Stimulated activated CD4-positive, alpha-beta T cell treated with anti-CD3 and anti-CD28 coated beads, Interleukin-12 subunit alpha, Interleukin-12 subunit beta, amount 100 ng/mL, for 4 hours (primary cell): ENCODE results near the gene PAN2.
"Not testable (repeated sequence)": the region's sequence is repeated elsewhere in the genome, so short reads cannot be mapped to it uniquely, and the experiment has no call there.

Source experiments
- DNase-seq: peaks from one replicate; pipeline ENCODE4 v3.0.0-alpha.2; 2020

PAN2 gene

GRCh38 chr12:56307221-56307965, 26.4 kb downstream of the PAN2 start:
- DNase-seq = no peak

- DNase-seq = no peak
Observed at GRCh38 chr12:56304872-56305590, 28.8 kb downstream of the PAN2 start.

GRCh38 chr12:56304276-56304675, 29.5 kb downstream of the PAN2 start:
- no peak for DNase-seq

GRCh38 chr12:56300644-56301464, 32.9 kb downstream of the PAN2 start:
- DNase-seq = no peak

GRCh38 chr12:56299853-56300643, 33.8 kb downstream of the PAN2 start, which contains the start of gene CS:
CS (minus strand) TSS chr12:56300330; CDS start chr12:56300201, 129 bp downstream.
- DNase-seq = peak; percentile 98

- DNase-seq = peak; percentile 16
Observed at GRCh38 chr12:56299308-56299852, 34.4 kb downstream of the PAN2 start.

DNA sequence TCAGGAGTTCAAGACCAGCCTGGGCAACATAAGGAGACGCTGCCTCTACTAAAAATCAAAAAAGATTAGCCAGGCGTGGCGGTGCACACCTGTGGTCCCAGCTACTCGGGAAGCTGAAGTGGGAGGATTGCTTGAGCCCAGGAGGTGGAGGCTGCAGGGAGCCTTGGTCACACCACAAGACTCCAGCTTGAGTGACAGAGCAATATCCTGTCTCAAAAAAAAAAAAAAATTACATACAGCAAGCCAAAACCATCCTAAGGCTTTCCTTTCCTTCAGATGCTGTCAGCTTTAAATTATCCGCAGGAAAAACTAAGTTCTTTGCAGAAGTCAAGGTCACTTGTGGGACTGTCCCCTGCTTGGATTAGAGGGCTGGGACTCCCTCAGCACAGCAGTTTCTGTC, 35.0 kb downstream of the PAN2 start:
- DNase-seq = no peak

DNA sequence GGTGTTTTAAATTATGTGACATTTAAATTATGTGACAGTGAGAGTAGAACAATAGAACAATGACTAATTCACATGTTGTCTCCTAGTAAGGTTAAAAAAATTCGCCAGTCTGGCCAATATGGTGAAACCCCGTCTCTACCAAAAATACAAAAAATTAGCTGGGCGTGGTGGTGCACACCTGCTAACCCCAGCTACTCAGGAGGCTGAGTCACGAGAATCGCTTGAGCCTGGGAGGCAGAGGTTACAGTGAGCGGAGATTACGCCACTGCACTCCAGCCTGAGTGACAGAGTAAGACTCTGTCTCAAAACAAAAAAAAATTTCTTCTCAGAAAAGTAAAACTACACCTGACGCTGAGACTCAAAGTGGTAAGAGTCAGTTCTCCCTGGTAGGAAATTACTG, 36.4 kb downstream of the PAN2 start:
- no peak for DNase-seq

DNA sequence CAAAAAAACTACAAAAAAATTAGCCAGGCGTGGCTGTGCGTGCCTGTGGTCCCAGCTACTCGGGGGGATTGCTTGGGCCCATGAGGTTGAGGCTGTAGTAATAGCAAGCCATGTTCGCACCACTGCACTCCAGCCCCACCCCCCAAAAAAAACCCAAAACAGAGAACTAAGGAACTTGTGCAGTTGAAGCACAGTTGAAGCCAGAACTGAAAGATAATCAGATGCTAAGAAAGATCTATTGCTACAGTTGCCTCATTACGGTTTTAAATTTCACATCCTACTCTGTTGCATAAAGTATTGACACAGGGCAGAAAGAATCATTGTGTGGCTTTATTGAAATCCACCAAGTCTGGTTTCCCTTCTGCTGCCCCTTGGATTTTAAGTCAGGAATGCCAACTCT, 37.5 kb downstream of the PAN2 start:
- no peak for DNase-seq

DNA sequence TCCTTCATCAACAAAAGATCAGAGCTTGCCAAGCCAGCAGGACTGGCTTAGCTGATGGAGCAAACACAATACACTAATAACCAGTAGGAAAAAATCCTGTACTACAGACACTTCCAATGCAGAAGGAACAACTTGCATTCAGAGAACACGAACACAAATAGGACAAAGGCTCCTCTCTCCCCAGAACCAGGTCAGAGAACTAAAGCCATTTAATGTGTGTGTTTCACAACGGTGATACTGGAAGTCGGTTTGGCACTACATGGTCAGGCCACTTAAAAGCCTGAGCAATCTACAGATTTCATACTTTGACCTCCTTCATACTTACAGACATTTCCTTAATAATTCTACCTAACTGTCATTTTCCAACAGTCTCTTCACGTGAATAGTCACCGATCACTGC, 40.0 kb downstream of the PAN2 start:
- DNase-seq = no peak

- no peak for DNase-seq
Observed at GRCh38 chr12:56288705-56289387, 45.0 kb downstream of the PAN2 start.

DNA sequence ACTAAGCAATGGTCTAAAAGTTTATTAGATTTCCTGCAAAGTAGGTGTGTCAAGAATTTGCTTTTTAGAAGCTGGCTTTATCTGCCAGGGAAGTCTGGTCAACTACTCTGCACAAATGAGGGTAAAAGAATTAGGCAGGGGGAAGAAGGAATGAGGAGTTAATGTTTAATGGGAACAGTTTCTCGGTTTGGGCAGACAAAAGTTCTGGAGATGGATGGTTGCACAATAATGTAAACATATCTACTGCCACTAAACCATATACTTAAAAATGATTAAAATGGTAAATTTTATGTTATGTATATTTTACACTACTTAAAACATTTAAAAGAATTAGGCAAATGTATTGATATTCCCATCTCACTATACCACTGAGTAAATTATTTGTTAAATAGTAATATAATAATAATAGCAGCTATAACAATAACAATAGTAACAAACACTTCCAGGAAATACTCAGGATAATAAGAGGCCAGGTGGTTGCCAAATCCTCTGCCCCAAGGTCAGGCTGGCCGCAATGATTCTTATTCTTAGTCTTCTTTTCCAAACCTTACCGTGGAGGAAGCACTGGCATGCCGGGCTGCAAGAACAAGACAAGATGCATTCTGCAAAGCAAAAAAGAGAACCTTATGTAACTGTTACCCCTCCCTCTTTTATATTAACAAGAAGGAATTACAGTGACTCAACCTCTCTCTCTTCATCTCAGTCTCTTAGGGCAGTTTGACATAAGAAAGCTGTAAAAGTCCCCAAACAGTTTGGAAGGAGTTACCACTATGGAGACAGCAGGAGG, 47.6 kb downstream of the PAN2 start:
- DNase-seq = no peak

DNA sequence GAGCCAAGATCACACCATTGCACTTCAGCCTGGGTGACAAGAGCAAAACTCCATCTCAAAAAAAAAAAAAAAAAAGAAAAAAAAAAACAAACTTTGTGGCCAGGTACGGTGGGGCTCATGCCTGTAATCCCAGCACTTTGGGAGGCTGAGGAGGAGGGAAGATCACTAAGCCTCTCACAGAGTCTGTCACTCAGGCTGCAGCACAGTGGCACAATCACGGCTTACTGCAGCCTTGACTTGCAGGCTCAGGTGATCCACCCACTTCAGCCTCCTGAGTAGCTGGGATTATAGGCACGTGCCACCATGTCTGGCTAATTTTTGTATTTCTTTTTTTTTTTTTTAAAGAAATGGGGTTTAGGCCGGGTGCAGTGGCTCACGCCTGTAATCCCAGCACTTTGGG, 49.5 kb downstream of the PAN2 start:
- DNase-seq = not testable (repeated sequence)

DNA sequence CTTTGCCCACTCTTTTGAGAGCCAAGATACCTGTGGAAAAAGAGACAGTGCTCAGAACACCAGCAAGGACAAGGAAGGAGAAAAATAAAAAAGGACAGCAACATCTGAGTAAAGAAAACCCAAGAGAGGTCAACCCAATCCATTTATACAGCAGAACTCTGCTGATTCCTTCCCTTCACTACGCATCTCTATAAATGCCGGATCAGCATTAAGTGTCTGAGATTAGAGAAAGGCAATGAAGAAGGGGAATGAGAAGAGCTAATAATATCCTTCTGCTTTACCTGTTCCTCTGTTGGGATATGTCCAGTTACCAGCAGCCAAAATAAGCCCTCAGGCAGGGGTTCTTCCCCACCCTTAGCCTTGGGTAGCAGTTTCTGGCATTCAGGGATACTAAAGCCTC, 51.2 kb downstream of the PAN2 start:
- DNase-seq = no peak

GRCh38 chr12:56282030-56282429, 51.8 kb downstream of the PAN2 start:
- DNase-seq = no peak

DNA sequence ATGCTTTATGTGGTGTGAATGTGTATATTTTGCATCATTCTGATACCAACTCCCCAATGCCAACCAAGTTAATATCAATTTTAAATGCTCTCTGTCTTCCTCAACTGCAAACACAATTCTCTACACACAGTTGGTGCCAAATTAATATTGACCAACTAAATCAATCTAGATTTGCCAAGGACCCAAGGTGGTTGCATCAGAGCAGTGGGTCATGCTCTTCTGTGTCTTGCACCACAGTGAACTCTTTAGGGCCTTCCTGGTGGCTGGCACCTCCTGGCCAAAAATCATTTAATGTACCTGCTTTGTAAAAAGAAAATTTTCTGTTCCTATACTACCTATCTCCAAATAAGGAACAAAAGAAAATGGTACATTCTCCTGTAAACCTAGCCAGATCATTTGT, 53.0 kb downstream of the PAN2 start:
- DNase-seq = no peak

DNA sequence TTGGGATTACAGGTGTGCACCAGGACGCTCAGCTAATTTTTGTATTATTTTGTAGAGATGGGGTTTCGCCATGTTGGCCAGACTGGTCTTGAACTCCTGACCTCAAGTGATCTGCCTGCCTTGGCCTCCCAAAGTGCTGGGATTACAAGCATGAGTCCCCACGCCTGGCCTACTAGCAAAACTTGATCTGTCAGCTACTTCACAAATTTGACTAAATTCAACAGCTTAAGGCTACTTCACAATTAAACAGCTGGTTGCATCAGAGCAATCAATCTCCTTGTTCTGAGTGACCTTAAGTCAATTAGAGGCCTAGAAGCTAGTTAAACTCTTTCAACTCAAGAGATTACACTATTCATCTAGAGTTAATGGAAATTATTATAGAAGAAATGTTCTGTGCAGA, 54.9 kb downstream of the PAN2 start:
- DNase-seq = no peak

DNA sequence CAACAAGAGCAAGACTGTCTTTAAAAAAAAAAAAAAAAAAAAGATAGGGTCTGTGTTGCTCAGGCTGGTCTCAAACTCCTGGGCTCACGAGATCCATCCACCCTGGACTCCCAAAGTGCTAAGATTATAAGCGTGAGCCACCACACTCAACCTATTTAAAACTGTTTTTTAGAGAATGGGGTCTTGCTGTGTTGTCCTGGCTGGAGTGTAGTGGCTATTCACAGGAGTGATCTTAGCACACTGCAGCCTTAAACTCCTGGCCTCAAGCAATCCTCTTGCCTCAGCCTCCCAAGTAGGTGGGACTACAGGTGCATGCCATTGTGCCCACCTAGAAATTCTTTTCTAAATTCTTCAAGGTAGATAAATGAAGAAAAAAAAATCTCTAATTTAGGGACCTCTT, 59.5 kb downstream of the PAN2 start:
- DNase-seq = no peak

DNA sequence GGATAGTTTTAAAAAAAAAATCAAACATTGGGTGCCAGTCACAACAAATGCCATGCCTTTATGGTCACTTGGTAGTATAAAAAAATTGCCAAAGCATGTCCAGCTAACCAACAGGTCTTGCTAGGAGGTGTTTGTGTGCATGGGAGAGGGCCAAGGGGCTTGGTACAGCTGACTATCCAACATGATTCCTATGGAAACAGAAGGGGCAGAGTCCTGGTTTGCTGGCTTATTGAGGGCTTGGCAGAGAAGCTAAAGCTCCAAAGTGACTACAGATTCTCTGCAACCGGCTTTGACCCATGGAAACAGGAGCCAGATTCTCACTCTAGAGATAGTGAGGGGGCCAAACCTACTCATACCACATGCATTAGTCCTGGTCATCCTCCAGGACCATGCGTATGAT, 61.3 kb downstream of the PAN2 start:
- DNase-seq = not testable (repeated sequence)

DNA sequence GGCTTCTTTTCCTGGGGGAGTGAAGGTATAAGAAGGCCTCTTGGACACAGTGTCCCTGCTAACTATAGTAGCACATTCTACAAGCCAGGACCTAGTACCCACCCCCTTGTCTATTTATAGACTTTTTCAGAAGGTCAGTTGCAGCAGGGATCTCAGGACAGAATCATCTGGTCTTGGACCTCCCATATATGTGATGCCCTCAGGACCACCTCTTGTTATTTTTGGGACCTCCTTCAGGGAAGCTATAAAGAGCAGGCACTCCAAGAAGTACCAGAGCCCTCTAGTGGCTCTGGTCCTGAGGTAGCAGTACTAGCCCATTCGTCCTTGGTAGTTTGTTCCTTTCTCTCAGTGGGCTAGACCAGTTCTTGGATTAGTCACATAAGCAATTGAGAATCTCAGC, 62.8 kb downstream of the PAN2 start:
- no peak for DNase-seq
